ENCODE data around the gene COX8A. TPM values are rescaled to one million over a fixed set of nuclear protein-coding genes. Genes with fewer than 3 reads are reported as not detected.

COX8A gene
- total RNA-seq, 6 experiments from 2014 or later: 144 to 385 (median 177) TPM

- no peaks in the 10 kb centered on the region for H3K36me3 ChIP-seq
- no peak for ATAC-seq
- H3K9me3 ChIP-seq: no peaks in the 10 kb centered on the region
- H3K27ac ChIP-seq: no peak overlapping the region
- TF ChIP-seq POLR2A (IDR thresholded peaks at IDR 0.05) (no peak), CTCF (IDR thresholded peaks at IDR 0.05) (no peak)
- peaks cover 0 to 20% (median 6%) of the 10 kb centered on the region in 4 donors for H3K4me1 ChIP-seq
- intact Hi-C loops (cut with DNase I): no loop called here
- no peaks in the 10 kb centered on the region for H3K27me3 ChIP-seq
- no peak for DNase-seq
- WGBS (ENCODE audit: insufficient coverage, low coverage, low lambda C conversion rate, missing lambda C conversion rate): 65% methylated on average over 5 of the region's 10 CpGs
- no peak overlapping the region for H3K4me3 ChIP-seq
Observed at GRCh38 chr11:63978551-63979239, 4.3 kb downstream of the COX8A start.

GRCh38 chr11:63979426-63979825 is 5.0 kb downstream of the COX8A start:
- Histone ChIP-seq H3K4me3 (no peak overlapping the region), H3K36me3 (no peaks in the 10 kb centered on the region), H3K9me3 (no peaks in the 10 kb centered on the region), H3K4me1 (peaks cover 0 to 20% (median 6%) of the 10 kb centered on the region in 4 donors), H3K27me3 (no peaks in the 10 kb centered on the region), H3K27ac (no peak overlapping the region)
- ATAC-seq (no peak), DNase-seq (no peak)
- intact Hi-C loops (cut with DNase I): no loop called here
- no CpG with 5 or more reads among the region's 5 CpGs for WGBS (ENCODE audit: insufficient coverage, low coverage, low lambda C conversion rate, missing lambda C conversion rate)
- TF ChIP-seq CTCF (IDR thresholded peaks at IDR 0.05) (no peak), POLR2A (IDR thresholded peaks at IDR 0.05) (no peak)

GRCh38 chr11:63985812-63986155 is 11.4 kb downstream of the COX8A start:
- Histone ChIP-seq H3K27ac (peak overlapping the region in 1 of 3 donors; percentile 24), H3K4me3 (peak overlapping the region; percentile 73 to 100 (median 83)), H3K36me3 (peaks cover 0 to 3% (median 0%) of the 10 kb centered on the region in 4 donors), H3K4me1 (peaks cover 0 to 12% (median 5%) of the 10 kb centered on the region in 4 donors), H3K9me3 (no peaks in the 10 kb centered on the region), H3K27me3 (no peaks in the 10 kb centered on the region)
- DNase-seq: peak in 1 of 3 donors; percentile 50
- intact Hi-C loops (cut with DNase I): no loop called here
- 0% methylated on average over 12 of the region's 18 CpGs for WGBS (ENCODE audit: insufficient coverage, low coverage, low lambda C conversion rate, missing lambda C conversion rate)
- TF ChIP-seq POLR2A (IDR thresholded peaks at IDR 0.05) (no peak), CTCF (IDR thresholded peaks at IDR 0.05) (no peak)
- peak; percentile 34 to 54 (median 46) for ATAC-seq

- Histone ChIP-seq H3K4me1 (peaks cover 0 to 12% (median 5%) of the 10 kb centered on the region in 4 donors), H3K4me3 (peak within 1 kb of the TSS; percentile 73 to 100 (median 83)), H3K27me3 (no peaks in the 10 kb centered on the region), H3K36me3 (peaks cover 0 to 3% (median 0%) of the 10 kb centered on the region in 4 donors), H3K9me3 (no peaks in the 10 kb centered on the region), H3K27ac (peak within 1 kb of the TSS; percentile 24 to 40 (median 35))
- ATAC-seq (peak; percentile 91 to 96 (median 96)), DNase-seq (peak; percentile 89 to 92 (median 90))
- 1% methylated on average over 14 of the region's 63 CpGs for WGBS (ENCODE audit: insufficient coverage, low coverage, low lambda C conversion rate, missing lambda C conversion rate)
- intact Hi-C loops (cut with DNase I): no loop called here
- TF ChIP-seq CTCF (IDR thresholded peaks at IDR 0.05): no peak
- peak; percentile 57 for TF ChIP-seq POLR2A (IDR thresholded peaks at IDR 0.05)
Observed at GRCh38 chr11:63986156-63986931, 11.9 kb downstream of the COX8A start, which contains the start of gene OTUB1. Gene OTUB1, plus strand, starts transcription at chr11:63986438. Its CDS starts 19 bp downstream, at chr11:63986457.
